GM12891 (cell line): Measurements from ENCODE around the gene FAM222B.

Source experiments
- PAX5 ChIP-seq: IDR thresholded peaks from 2 replicates; pipeline ENCODE4 v1.6.1; 2011; ENCODE audit warnings: low read length, moderate library complexity, mild to moderate bottlenecking; ENCODE audit not compliant: insufficient read depth, severe bottlenecking
- POLR2AphosphoS5 ChIP-seq: IDR thresholded peaks from 2 replicates; pipeline ENCODE4 v1.6.1; 2011; ENCODE audit warnings: low read depth, low read length, control low read depth
- TAF1 ChIP-seq: IDR thresholded peaks from 2 replicates; pipeline ENCODE4 v1.6.1; 2011; ENCODE audit warnings: low read depth, low read length, control low read depth

- no peak for TF ChIP-seq POLR2AphosphoS5
- no peak for TF ChIP-seq TAF1
- TF ChIP-seq PAX5, result no peak
Measured at GRCh38 chr17:28796062-28796461, 46.5 kb downstream of the FAM222B start.
